A673 (cell line): ENCODE results near the gene AMIGO1.

Experiments
- CTCF ChIP-seq: fragments of 300-800, 200-600 bp; sonication (generic); conservative IDR thresholded peaks from 2 replicates; pipeline ENCODE4 v1.5.1; 2017; ENCODE audit warnings: low read depth, mild to moderate bottlenecking, antibody characterized with exemption, low read length, moderate library complexity, mixed read lengths
- EZH2 ChIP-seq: fragments of 200-600 bp; sonication (generic); IDR thresholded peaks from 2 replicates; pipeline ENCODE4 v1.6.1; 2017; ENCODE audit warnings: borderline replicate concordance, low read depth, mild to moderate bottlenecking, mixed read lengths, antibody characterized with exemption, low read length; ENCODE audit not compliant: poor library complexity, severe bottlenecking

DNA sequence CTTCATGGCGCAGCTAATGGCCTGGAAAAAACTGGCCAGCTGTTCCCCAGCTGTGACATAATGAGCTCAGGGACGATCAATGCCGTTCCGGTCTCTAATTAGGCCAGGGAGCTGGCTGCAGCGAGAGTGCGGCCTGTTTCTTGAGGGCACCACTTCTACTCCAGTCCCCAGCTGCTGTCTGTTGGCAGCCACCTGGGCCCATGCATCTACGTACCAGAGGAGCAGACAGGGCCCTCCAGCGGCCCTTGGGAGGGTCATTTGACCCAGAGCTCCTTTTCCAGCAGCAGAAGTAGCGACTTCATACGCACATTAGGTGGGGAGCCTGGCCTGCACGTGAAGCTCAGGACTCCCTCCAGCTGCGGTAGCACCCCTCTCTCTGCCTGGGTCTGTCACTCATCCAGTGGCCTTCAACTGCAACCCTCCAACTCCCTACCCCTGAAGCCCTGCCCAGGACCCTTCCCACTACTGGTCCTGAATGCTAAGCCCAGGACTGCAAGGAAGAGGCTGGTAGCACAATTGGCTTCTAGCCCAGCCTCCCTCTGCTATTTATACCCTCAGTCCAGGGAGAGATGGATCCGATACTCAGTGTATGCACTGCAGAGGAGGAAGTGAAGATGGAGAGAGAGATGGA lies 21.0 kb upstream of the AMIGO1 start:
- TF ChIP-seq EZH2 (no peak), CTCF (no peak)
